ENCODE measurements around the gene KCNJ18.
"Not testable (repeated sequence)": the region's sequence is repeated elsewhere in the genome, so short reads cannot be mapped to it uniquely, and the experiment has no call there.

KCNJ18 gene

GRCh38 chr17:21703891-21704872 lies 11.9 kb downstream of the KCNJ18 start:
- not testable (repeated sequence) for DNase-seq (ENCODE audit: low spot score)

GRCh38 chr17:21705021-21705601 lies 12.8 kb downstream of the KCNJ18 start:
- DNase-seq (ENCODE audit: low spot score): no peak

- DNase-seq (ENCODE audit: low spot score): not testable (repeated sequence)
Measured at GRCh38 chr17:21705746-21706145, 13.4 kb downstream of the KCNJ18 start.

GRCh38 chr17:21706546-21706945 lies 14.2 kb downstream of the KCNJ18 start:
- not testable (repeated sequence) for DNase-seq (ENCODE audit: low spot score)

- DNase-seq (ENCODE audit: low spot score): not testable (repeated sequence)
Measured at GRCh38 chr17:21707131-21707530, 14.8 kb downstream of the KCNJ18 start.

GRCh38 chr17:21707711-21708611 lies 15.6 kb downstream of the KCNJ18 start:
- not testable (repeated sequence) for DNase-seq (ENCODE audit: low spot score)

- DNase-seq (ENCODE audit: low spot score): not testable (repeated sequence)
Measured at GRCh38 chr17:21708612-21709535, 16.6 kb downstream of the KCNJ18 start.

GRCh38 chr17:21709994-21710393 lies 17.7 kb downstream of the KCNJ18 start:
- not testable (repeated sequence) for DNase-seq (ENCODE audit: low spot score)

GRCh38 chr17:21710486-21710885 lies 18.2 kb downstream of the KCNJ18 start:
- DNase-seq (ENCODE audit: low spot score): not testable (repeated sequence)

- DNase-seq (ENCODE audit: low spot score): no peak
Measured at GRCh38 chr17:21711182-21711581, 18.9 kb downstream of the KCNJ18 start.

GRCh38 chr17:21713020-21713419 lies 20.7 kb downstream of the KCNJ18 start:
- not testable (repeated sequence) for DNase-seq (ENCODE audit: low spot score)

GRCh38 chr17:21713631-21714030 lies 21.3 kb downstream of the KCNJ18 start:
- DNase-seq (ENCODE audit: low spot score): not testable (repeated sequence)

GRCh38 chr17:21714676-21715075 lies 22.4 kb downstream of the KCNJ18 start:
- DNase-seq (ENCODE audit: low spot score): not testable (repeated sequence)

- not testable (repeated sequence) for DNase-seq (ENCODE audit: low spot score)
Measured at GRCh38 chr17:21715877-21716276, 23.6 kb downstream of the KCNJ18 start.

GRCh38 chr17:21718971-21719370 lies 26.6 kb downstream of the KCNJ18 start:
- not testable (repeated sequence) for DNase-seq (ENCODE audit: low spot score)

GRCh38 chr17:21719511-21720226 lies 27.3 kb downstream of the KCNJ18 start:
- not testable (repeated sequence) for DNase-seq (ENCODE audit: low spot score)

- not testable (repeated sequence) for DNase-seq (ENCODE audit: low spot score)
Measured at GRCh38 chr17:21720566-21720965, 28.2 kb downstream of the KCNJ18 start.

GRCh38 chr17:21722268-21722667 lies 29.9 kb downstream of the KCNJ18 start:
- not testable (repeated sequence) for DNase-seq (ENCODE audit: low spot score)

- DNase-seq (ENCODE audit: low spot score): not testable (repeated sequence)
Measured at GRCh38 chr17:21724216-21725006, 32.1 kb downstream of the KCNJ18 start.
